GM19043 (cell line): ENCODE data around the gene AUTS2.

ENCODE experiments used
- ATAC-seq: cut with Tn5 transposase; IDR thresholded peaks from one replicate; pipeline ENCODE4 v1.9.1; 2021; ENCODE audit warnings: low read depth; ENCODE audit not compliant: unreplicated experiment

Gene AUTS2

DNA sequence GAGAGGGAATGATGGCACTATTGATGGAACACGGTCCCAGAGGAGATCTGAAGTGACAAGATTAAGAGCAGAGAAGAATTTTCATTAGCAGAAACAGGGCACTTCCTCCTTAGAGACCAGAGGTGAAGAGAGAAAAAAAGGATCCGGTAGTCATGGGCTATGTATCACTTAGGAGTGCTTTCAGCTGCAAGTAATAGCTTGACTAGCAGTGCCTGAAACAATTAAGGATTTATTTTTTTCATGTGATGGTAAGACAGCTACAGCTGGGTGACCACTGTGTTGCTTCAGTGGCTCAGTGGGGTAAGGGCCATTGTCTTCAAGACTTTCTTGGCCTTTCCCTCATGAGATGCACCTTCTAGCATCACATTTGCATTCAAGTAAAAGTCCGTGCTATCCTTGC is 1018.5 kb downstream of the AUTS2 start:
- no peak for ATAC-seq

GRCh38 chr7:70618020-70618551 is 1019.8 kb downstream of the AUTS2 start:
- ATAC-seq, result no peak

- no peak for ATAC-seq
These were observed 1020.9 kb downstream of the AUTS2 start for GRCh38 chr7:70619130-70619529.

DNA sequence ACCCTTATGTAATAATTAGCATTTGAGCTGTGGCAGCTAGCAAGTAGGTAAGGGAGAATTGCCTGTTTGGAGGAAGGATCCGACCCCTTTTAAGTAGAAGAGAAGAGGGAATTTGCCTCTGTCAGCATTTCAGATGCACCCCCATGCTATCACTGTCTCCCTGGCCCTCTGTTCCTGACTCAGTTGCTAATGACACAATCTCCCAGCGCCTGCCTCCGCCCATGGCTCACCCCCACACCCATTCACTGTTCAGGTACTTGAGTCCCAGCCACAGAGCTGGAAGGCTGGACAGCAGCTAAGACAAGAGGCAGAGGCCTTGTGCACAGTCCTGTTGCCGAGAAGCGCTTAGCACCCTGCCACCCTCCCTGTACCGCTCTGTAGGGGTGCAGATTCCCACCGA is 1021.4 kb downstream of the AUTS2 start:
- no peak for ATAC-seq

GRCh38 chr7:70620333-70621055 is 1022.2 kb downstream of the AUTS2 start:
- ATAC-seq, result no peak

GRCh38 chr7:70621954-70622600 is 1023.8 kb downstream of the AUTS2 start:
- no peak for ATAC-seq

DNA sequence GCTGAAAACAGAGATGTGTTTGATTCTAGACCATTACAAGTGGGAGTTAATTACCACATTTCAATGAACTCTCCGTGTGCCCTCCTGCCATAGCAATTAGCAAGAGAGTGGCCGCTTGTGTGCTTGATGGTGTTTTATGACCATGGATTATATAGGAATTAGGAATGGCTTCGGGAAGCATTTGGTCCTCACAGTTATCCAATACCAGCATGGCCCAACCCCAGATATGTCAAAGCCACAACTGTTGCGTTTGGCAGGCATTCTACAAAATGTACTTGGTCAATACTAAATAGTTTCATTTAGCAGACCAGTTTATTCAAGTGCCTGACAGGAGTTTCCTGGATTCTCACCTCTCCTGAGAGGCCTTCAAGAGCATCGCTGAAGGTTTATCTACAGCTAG is 1024.7 kb downstream of the AUTS2 start:
- ATAC-seq, result no peak

DNA sequence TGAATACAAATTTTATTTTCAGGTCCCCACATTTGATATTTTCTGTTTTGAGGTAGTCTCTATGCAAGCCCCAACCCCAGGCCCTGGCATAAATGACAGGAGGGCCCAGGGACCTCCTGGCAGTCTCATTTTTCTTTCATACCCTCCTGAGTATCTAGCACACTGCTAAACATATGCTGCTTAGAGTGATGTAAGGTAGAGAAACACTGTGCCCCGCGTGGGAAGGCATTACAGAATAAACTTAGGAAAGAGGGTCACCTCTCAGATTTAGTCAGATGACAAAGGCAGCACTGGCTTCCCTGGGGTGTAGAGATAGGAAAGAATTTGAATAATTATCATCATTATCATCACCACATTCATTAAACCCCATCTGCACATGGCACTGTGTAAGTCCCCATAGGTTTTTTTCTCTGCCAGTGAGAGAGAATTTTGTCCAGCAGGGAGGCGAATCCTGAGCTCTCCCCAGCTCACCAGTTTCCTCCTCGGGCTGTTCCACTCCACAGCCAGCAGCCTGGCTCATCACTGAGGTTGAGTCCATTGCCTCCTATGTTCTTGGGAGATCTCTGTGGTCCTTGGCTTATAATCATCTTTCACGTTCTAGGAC is 1026.3 kb downstream of the AUTS2 start:
- no peak for ATAC-seq

DNA sequence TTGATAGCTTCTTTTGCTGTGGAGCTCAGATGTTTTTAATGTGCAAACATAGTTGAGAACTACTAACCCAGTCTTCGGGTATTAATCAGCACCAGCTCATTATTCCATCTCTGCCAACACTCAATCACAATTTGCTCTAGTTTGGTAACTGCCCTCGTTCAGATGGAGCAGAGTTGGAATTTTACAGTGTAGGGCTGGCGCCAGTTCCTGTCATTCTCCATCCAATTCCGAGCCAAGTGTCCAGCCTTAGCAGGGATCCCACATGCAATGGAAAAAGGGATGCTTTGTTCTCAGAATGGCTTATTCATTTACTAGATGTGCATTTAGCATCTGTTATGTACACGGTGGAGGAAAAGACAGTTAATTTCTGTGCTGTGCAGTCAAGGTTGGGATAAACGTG is 1029.2 kb downstream of the AUTS2 start:
- no peak for ATAC-seq

DNA sequence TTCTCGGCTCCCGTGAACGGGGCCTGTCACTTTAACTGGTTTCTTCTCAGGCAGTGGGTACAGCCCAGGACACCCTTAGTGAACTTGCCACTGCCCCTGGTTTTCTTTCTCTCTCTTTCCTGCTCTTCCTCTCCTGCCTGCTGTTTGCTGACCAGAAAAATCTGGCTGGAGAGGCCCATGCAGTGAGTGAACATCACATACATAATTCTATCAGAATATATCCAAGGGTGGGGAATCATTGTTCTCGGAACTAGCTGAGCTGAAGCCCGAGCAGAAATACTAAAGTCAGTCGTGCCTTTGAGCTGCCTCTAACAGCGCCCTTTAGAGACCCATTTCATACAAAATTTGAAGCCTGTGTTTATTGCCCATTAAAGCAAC is 1032.2 kb downstream of the AUTS2 start:
- ATAC-seq, result no peak

- ATAC-seq, result no peak
These were observed 1032.7 kb downstream of the AUTS2 start for GRCh38 chr7:70630818-70631457.

GRCh38 chr7:70631718-70632117 is 1033.4 kb downstream of the AUTS2 start:
- no peak for ATAC-seq

DNA sequence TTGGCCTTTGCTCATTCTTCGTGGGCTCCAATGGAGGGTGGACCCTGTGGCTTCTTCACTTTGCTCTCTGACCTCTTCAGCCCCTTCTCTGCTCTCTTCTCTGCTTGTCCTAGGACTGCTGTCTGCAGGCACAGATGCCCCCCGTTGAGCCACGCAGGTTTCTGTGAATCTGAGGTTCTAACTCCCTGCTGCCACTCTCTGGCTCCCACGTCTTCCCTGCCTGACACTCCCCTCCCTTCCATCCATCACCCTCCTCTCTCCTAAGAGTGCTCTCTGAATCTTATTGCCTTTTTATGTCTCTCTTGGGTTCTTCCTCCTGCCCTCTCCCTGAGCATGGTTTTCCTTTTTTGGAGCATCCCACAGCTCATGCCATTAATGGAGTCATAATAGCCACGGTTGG is 1034.1 kb downstream of the AUTS2 start:
- no peak for ATAC-seq

DNA sequence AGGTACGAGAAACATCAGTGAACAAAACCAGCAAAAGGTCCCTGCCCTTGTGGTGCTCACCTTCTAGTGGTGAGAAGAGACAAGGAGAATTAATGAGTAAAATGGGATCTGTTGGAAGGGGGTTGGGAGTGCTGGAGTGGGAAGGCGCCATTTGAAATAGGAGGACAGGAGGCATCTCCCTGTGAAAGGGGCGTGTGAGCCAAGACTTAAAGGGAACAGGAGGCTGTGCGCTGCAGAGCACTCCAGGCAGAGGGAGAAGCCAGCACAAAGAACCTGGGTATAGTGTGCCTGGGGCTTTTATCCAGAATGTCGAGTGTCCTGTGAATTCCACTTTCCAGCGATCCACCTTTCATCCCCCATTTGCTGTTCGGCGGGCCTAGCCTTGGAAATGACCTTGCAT is 1035.8 kb downstream of the AUTS2 start:
- ATAC-seq, result no peak

DNA sequence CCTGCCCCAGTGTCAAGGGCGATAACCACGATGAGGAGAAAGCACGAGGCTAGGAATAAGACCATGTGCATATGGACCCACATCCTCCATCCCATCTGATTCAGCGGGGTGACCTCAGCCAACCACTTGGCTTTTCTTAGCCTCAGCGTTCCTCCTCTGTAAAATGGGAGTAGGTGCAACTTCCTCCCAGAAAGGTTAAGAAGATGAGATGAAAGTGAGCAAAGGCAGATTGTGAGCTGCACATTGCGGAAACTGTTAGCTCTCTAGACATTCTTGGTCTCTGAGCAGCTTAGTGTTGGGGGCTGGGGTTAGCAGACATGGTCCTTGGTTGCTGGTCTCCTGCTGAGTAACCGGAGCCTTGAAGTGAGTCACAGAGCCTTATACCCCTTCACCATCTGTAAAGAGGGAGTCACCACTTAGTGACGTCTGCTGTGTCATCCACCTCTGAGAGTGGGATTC is 1036.4 kb downstream of the AUTS2 start:
- ATAC-seq, result no peak

DNA sequence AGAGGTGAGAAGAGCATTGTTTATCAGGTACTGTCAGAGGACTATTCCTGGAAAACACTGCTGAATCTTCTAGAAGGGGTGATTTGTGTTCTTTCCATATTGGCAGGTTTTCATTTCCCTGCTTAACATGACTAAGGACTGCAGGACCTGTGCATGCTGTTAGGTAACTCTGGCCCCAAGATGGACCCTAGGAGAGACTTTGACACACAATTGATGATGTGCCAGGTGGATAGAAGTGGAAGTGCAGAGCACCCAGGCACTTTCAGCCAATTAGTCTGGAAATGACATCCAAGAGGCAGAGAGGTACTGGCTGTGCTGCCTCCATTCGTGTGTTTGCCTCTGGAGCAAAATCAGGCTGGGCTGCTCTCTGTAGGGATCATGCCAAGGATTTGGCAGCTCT is 1037.4 kb downstream of the AUTS2 start:
- ATAC-seq, result no peak

GRCh38 chr7:70636169-70636568 is 1037.9 kb downstream of the AUTS2 start:
- no peak for ATAC-seq

DNA sequence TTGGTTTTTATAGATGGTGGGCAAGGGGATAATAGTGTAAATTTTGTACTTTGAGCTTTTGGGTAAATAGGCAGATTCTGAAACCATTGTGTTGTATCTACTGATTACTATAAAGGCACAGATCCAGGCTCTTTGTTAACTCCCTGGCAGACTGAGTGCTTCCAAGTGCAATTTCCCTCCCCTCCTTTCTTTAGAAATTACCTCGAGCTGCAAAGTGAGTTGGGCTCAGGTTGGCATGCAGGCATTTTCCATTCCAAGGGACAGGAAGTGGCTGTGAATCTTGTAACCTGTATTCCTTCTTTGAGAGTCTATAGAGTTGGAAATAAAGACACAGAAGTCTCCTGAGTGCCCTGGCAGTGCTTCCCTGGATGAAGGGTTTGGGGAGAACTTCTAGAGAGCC is 1039.5 kb downstream of the AUTS2 start:
- ATAC-seq, result no peak

- ATAC-seq, result no peak
These were observed 1040.2 kb downstream of the AUTS2 start for GRCh38 chr7:70638158-70639107.

GRCh38 chr7:70640266-70640833 is 1042.1 kb downstream of the AUTS2 start:
- ATAC-seq, result no peak
